ENCODE measurements around the gene KCTD21. TPM values are rescaled to one million over a fixed set of nuclear protein-coding genes. Genes with fewer than 3 reads are reported as not detected.

The KCTD21 gene
- total and polyA plus RNA-seq, 10 of the 15 experiments (the other 5 are each of a cell fraction or from before 2014, with no cell fraction given): 0.63 to 5.4 (median 3.6) TPM

- Histone ChIP-seq H3K4me2 (ENCODE audit: control insufficient read depth, insufficient read depth) (no peak overlapping the region), H3K4me3 (no peak overlapping the region), H4K20me1 (ENCODE audit: control insufficient read depth, insufficient read depth) (no peaks in the 10 kb centered on the region), H3K9me3 (replicated peaks; ENCODE audit: control insufficient read depth, insufficient read depth, low read length) (no peaks in the 10 kb centered on the region), H2AFZ (ENCODE audit: control insufficient read depth, low read depth, low read length) (no peak overlapping the region), H3K9ac (ENCODE audit: control insufficient read depth, insufficient read depth, low read length) (no peak overlapping the region), H3K27ac (ENCODE audit: control insufficient read depth, insufficient read depth) (no peak overlapping the region), H3K4me1 (ENCODE audit: control insufficient read depth, insufficient read depth, low read length) (peaks cover 31% of the 10 kb centered on the region), H3K36me3 (ENCODE audit: control insufficient read depth in 2 of 2, insufficient read depth in 2 of 2, low read length in 1 of 2) (no peaks in the 10 kb centered on the region), H3K27me3 (replicated peaks in 1 of 2; ENCODE audit: control insufficient read depth in 2 of 2, insufficient read depth in 2 of 2, low read length in 1 of 2) (no peaks in the 10 kb centered on the region), H3K79me2 (ENCODE audit: control insufficient read depth, insufficient read depth, low read length) (no peaks in the 10 kb centered on the region)
- intact Hi-C loops (cut with micrococcal nuclease; ENCODE audit: unreplicated experiment): no loop called here
- ATAC-seq (no peak), DNase-seq (ENCODE audit: low read depth, low spot score) (no peak), FAIRE-seq (no peak)
- CTCF ChIA-PET: interaction anchor here (1.2 to 8.1 kb wide), 8 partner anchors 12 to 417 kb away, joined by 7 to 181 read pairs (median 10); partner anchors contain the start of genes GAB2 and NARS2
- 95% methylated on average over 2 of the region's 2 CpGs for WGBS (ENCODE audit: insufficient coverage, insufficient replicate concordance, low lambda C conversion rate, missing lambda C conversion rate)
- in situ Hi-C loops (cut with MboI): no loop called here
- TF ChIP-seq CBFB (IDR thresholded peaks at IDR 0.05; ENCODE audit: low read depth) (no peak), ZNF622 (IDR thresholded peaks at IDR 0.05) (no peak), NFYA (IDR thresholded peaks at IDR 0.05; ENCODE audit: borderline replicate concordance, low read depth, low read length) (no peak), KDM1A (IDR thresholded peaks at IDR 0.05; ENCODE audit: borderline replicate concordance) (no peak), IKZF2 (IDR thresholded peaks at IDR 0.05) (no peak), IKZF1 (conservative IDR thresholded peaks at IDR 0.05) (no peak), MYC (IDR thresholded peaks at IDR 0.05; ENCODE audit: insufficient read depth, insufficient read length, insufficient replicate concordance, low read length, severe bottlenecking) (no peak)
- BruUV-seq (replicated peaks): no TSS peak
- SMC1A ChIA-PET (ENCODE audit: uncharacterized antibody, unreplicated experiment): interaction anchor here (1.9 to 3.1 kb wide), 2 partner anchors 187 to 337 kb away, joined by 20 to 89 read pairs; no protein-coding TSS in a partner anchor
- RAD21 ChIA-PET (ENCODE audit: unreplicated experiment): interaction anchor here (0.9 to 5.2 kb wide), 6 partner anchors 82 to 412 kb away, joined by 3 to 124 read pairs (median 9); partner anchors contain the start of genes ALG8 and GAB2
- POLR2A ChIA-PET: interaction anchor here (0.6 kb wide), 1 partner anchor 335 kb away, joined by 3 read pairs; no protein-coding TSS in a partner anchor
Measured at GRCh38 chr11:78229106-78229505, 40.7 kb upstream of the KCTD21 start.

Data from GM12878 (cell line).